Forelimb muscle (tissue), 1 donor: ENCODE results near the gene PINLYP. TPM values are rescaled to one million over a fixed set of nuclear protein-coding genes. Genes with fewer than 3 reads are reported as not detected.
"Not testable (repeated sequence)": the region's sequence is repeated elsewhere in the genome, so short reads cannot be mapped to it uniquely, and the experiment has no call there.

Experiments
- DNase-seq: peaks from one replicate; pipeline ENCODE4 v3.0.0-alpha.2; 2013; ENCODE audit warnings: low read depth
- polyA plus RNA-seq: library from polyadenylated mRNA; unstranded; fragments of 120-200 nt; gene quantifications from one replicate; pipeline ENCODE4 v1.2.1, GENCODE V29; 2013; ENCODE audit not compliant: insufficient read length

PINLYP gene
- 5.1 TPM for polyA plus RNA-seq

GRCh38 chr19:43575156-43575950 lies at the start of gene PINLYP, which contains the start of gene XRCC1:
PINLYP (plus strand) TSS chr19:43575801; CDS start chr19:43577192, 1,391 bp downstream.
XRCC1 (minus strand) TSS chr19:43575527; CDS start chr19:43575458, 69 bp downstream.
- DNase-seq, result peak; percentile 98

GRCh38 chr19:43525836-43526771 lies 49.5 kb upstream of the PINLYP start:
- no peak for DNase-seq

- no peak for DNase-seq
Measured at GRCh38 chr19:43526884-43527859, 48.4 kb upstream of the PINLYP start, which contains the start of gene ETHE1. ETHE1 (minus strand) TSS chr19:43527201; CDS start chr19:43527177, 24 bp downstream.

GRCh38 chr19:43527860-43528622 lies 47.6 kb upstream of the PINLYP start:
- DNase-seq, result no peak

GRCh38 chr19:43532571-43532961 lies 43.0 kb upstream of the PINLYP start:
- DNase-seq, result no peak

- DNase-seq, result peak; percentile 92
Measured at GRCh38 chr19:43532962-43533545, 42.5 kb upstream of the PINLYP start, which contains the start of gene ZNF575. ZNF575 (plus strand) TSS chr19:43533188; CDS start chr19:43534423, 1,235 bp downstream.

GRCh38 chr19:43533546-43534304 lies 41.9 kb upstream of the PINLYP start:
- DNase-seq, result peak; percentile 96

GRCh38 chr19:43534305-43534815 lies 41.2 kb upstream of the PINLYP start:
- DNase-seq, result no peak

- DNase-seq, result peak; percentile 39
Measured at GRCh38 chr19:43534816-43535761, 40.5 kb upstream of the PINLYP start.

GRCh38 chr19:43538922-43539321 lies 36.7 kb upstream of the PINLYP start:
- DNase-seq, result no peak

- DNase-seq, result no peak
Measured at GRCh38 chr19:43540381-43540780, 35.2 kb upstream of the PINLYP start.

- DNase-seq, result no peak
Measured at GRCh38 chr19:43541920-43542650, 33.5 kb upstream of the PINLYP start.

GRCh38 chr19:43544077-43544476 lies 31.5 kb upstream of the PINLYP start:
- no peak for DNase-seq

- DNase-seq, result no peak
Measured at GRCh38 chr19:43545276-43545675, 30.3 kb upstream of the PINLYP start.

- no peak for DNase-seq
Measured at GRCh38 chr19:43545981-43546380, 29.6 kb upstream of the PINLYP start.

GRCh38 chr19:43546581-43546980 lies 29.0 kb upstream of the PINLYP start:
- DNase-seq, result no peak

- not testable (repeated sequence) for DNase-seq
Measured at GRCh38 chr19:43547926-43548325, 27.7 kb upstream of the PINLYP start.
